ENCODE results near the gene SPRY1.

The SPRY1 gene

GRCh38 chr4:123412091-123412505 is 15.5 kb downstream of the SPRY1 start:
- TF ChIP-seq, protein P1, sequence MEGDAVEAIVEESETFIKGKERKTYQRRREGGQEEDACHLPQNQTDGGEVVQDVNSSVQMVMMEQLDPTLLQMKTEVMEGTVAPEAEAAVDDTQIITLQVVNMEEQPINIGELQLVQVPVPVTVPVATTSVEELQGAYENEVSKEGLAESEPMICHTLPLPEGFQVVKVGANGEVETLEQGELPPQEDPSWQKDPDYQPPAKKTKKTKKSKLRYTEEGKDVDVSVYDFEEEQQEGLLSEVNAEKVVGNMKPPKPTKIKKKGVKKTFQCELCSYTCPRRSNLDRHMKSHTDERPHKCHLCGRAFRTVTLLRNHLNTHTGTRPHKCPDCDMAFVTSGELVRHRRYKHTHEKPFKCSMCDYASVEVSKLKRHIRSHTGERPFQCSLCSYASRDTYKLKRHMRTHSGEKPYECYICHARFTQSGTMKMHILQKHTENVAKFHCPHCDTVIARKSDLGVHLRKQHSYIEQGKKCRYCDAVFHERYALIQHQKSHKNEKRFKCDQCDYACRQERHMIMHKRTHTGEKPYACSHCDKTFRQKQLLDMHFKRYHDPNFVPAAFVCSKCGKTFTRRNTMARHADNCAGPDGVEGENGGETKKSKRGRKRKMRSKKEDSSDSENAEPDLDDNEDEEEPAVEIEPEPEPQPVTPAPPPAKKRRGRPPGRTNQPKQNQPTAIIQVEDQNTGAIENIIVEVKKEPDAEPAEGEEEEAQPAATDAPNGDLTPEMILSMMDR (conservative IDR thresholded peaks at IDR 0.05; ENCODE audit: low read length), result no peak
- no peak for DNase-seq (ENCODE audit: low read depth)
- no peak overlapping the region for H3K4me3 ChIP-seq (ENCODE audit: low read length)

DNA sequence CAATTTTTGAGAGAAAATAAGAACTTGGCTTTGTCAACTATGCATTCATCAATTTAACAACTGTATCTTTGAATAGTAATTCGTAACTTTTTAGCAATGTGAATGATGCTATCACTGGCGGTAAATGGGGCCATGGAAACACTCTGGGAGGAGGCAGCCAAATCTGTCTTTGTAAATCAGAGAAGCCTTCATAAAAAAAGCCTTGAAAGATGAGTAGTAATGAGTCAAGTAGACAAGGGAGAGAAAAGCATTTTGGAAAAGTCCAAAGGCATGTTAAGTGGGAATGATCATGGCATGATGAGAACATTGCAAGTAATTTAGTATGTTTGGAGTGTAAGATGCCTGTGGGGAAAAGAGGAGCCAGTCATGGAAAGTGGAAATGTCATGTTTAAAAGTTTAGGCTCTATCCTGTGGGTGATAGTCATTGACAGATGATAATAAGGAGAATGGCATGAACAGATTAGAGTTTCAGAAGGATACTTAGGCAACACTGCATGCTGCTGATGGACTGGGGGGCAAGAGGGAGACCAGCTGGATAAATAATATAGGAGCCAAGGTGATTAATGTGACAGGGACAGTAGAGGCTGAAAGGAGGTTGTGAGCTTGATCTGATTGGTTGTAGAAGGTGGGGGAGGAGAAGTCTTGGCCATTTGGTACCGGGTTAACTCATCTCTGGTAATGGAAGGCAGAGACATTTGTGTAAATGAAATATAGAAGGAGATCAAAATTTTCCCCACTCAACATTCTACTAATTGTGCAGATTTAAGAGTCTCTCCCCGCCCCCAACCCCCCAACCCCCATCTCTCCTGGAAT is 16.3 kb downstream of the SPRY1 start:
- DNase-seq (ENCODE audit: low read depth), result peak; percentile 72
- H3K4me3 ChIP-seq (ENCODE audit: low read length), result no peak overlapping the region
- TF ChIP-seq, protein P1 (conservative IDR thresholded peaks at IDR 0.05; ENCODE audit: low read length), result no peak

GRCh38 chr4:123415576-123415975 is 19.0 kb downstream of the SPRY1 start:
- H3K4me3 ChIP-seq (ENCODE audit: low read length), result no peak overlapping the region
- TF ChIP-seq, protein P1 (conservative IDR thresholded peaks at IDR 0.05; ENCODE audit: low read length), result no peak
- DNase-seq (ENCODE audit: low read depth), result no peak

- H3K4me3 ChIP-seq (ENCODE audit: low read length), result no peak overlapping the region
- DNase-seq (ENCODE audit: low read depth), result peak; percentile 83
- TF ChIP-seq, protein P1 (conservative IDR thresholded peaks at IDR 0.05; ENCODE audit: low read length), result no peak
Measured at GRCh38 chr4:123415977-123416376, 19.4 kb downstream of the SPRY1 start.

DNA sequence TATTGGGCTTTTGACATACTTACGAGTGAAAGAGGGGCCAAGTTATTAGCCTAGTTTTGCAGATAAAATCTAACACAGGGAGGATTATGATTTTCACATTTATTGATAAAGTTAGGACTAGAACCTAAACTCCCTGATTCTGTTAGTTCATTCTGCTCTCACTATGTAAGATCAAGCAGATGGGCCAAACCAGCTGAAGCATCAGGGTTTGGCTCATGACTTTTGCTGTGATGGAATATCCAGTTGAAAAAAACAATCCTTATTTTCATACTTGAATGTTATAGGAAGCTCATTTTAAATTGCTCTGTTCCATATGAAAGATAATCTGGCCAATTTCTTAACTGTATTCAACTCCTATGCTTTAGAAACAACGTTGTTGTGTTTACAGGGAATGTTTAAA is 21.2 kb downstream of the SPRY1 start:
- TF ChIP-seq, protein P1 (conservative IDR thresholded peaks at IDR 0.05; ENCODE audit: low read length), result no peak
- peak; percentile 20 for DNase-seq (ENCODE audit: low read depth)
- no peak overlapping the region for H3K4me3 ChIP-seq (ENCODE audit: low read length)

- TF ChIP-seq, protein P1 (conservative IDR thresholded peaks at IDR 0.05; ENCODE audit: low read length), result no peak
- DNase-seq (ENCODE audit: low read depth), result peak; percentile 95
Measured at GRCh38 chr4:123418351-123418931, 21.8 kb downstream of the SPRY1 start.

More at GRCh38 chr4:123418351-123418931, 21.8 kb downstream of the SPRY1 start:
- H3K4me3 ChIP-seq (ENCODE audit: low read length), result peak overlapping the region; percentile 5; the same call in 1 of the 2 replicates
